GM12878 (cell line): ENCODE results near the gene GREB1. TPM values are rescaled to one million over a fixed set of nuclear protein-coding genes. Genes with fewer than 3 reads are reported as not detected.

Experiments used
- ATAC-seq: fragments of 200-7000 bp; cut with Tn5 transposase; 3 replicates; pipeline ENCODE4 v1.9.1; 2020; ENCODE audit warnings: mild to moderate bottlenecking, moderate library complexity
- BruUV-seq: library from RNA; stranded (reverse); fragments of 400-500 nt; replicated peaks from 2 replicates; lab custom pipeline; 2021; lab: Mats Ljungman, UMichigan
- CTCF ChIA-PET: fragments of 300-600 bp; sonication (Branson Sonifier 250); formaldehyde crosslinking; extraction: SDS; loops from one replicate; lab custom pipeline; 2021; ENCODE audit warnings: inconsistent platforms; lab: Yijun Ruan, JAX
- POLR2A ChIA-PET: fragments of 350-600 bp; formaldehyde crosslinking; extraction: SDS; loops from one replicate; lab custom pipeline; 2021; ENCODE audit warnings: inconsistent platforms; lab: Charles Lee
- RAD21 ChIA-PET: fragments of 300-600 bp; sonication (Branson Sonifier 250); formaldehyde crosslinking; loops from one replicate; lab custom pipeline; 2023; ENCODE audit warnings: antibody characterized with exemption; ENCODE audit not compliant: unreplicated experiment; lab: Charles Lee
- SMC1A ChIA-PET: fragments of 300-600 bp; sonication (Branson Sonifier 250); formaldehyde crosslinking; loops from one replicate; lab custom pipeline; 2023; ENCODE audit not compliant: unreplicated experiment, uncharacterized antibody; lab: Charles Lee
- DNase-seq: peaks from one replicate; pipeline ENCODE4 v3.0.0-alpha.2; 2011; ENCODE audit warnings: low read depth, low spot score
- FAIRE-seq: peaks from 3 replicates; lab custom pipeline; 2011; peaks lifted over from hg19 to GRCh38; lab: Jason Lieb, UNC
- H2AFZ ChIP-seq: 2 replicates; pipeline ENCODE4 v1.6.0; 2011; ENCODE audit warnings: low read depth, low read length, control low read depth; ENCODE audit not compliant: control insufficient read depth
- H3K27ac ChIP-seq: 2 replicates; pipeline ENCODE4 v1.5.1; 2011; ENCODE audit warnings: control low read depth; ENCODE audit not compliant: control insufficient read depth, insufficient read depth
- H3K27me3 ChIP-seq, 2 experiments: replicated peaks in 1 of 2; 2 replicates each; pipeline versions ENCODE4 v1.6.0 to v1.6.1; 2011; ENCODE audit warnings: low read length in 1 of 2; ENCODE audit not compliant: control insufficient read depth in 2 of 2, insufficient read depth in 2 of 2
- H3K36me3 ChIP-seq, 2 experiments: 2 replicates each; pipeline ENCODE4 v1.5.1; 2011; ENCODE audit warnings: low read length in 1 of 2; ENCODE audit not compliant: control insufficient read depth in 2 of 2, insufficient read depth in 2 of 2
- H3K4me1 ChIP-seq: 2 replicates; pipeline ENCODE4 v1.6.1; 2011; ENCODE audit warnings: mild to moderate bottlenecking, low read length, moderate library complexity, mixed read lengths; ENCODE audit not compliant: control insufficient read depth, insufficient read depth
- H3K4me2 ChIP-seq: 2 replicates; pipeline ENCODE4 v1.6.0; 2011; ENCODE audit warnings: control low read depth; ENCODE audit not compliant: control insufficient read depth, insufficient read depth
- H3K4me3 ChIP-seq: fragments of 200-600 bp; sonication (generic); 2 replicates; pipeline ENCODE4 v1.5.1; 2016
- H3K79me2 ChIP-seq: 2 replicates; pipeline ENCODE4 v1.6.0; 2011; ENCODE audit warnings: low read length; ENCODE audit not compliant: control insufficient read depth, insufficient read depth
- H3K9ac ChIP-seq: 2 replicates; pipeline ENCODE4 v1.8.0; 2011; ENCODE audit warnings: low read length, control low read depth, mixed read lengths; ENCODE audit not compliant: control insufficient read depth, insufficient read depth
- H3K9me3 ChIP-seq: replicated peaks from 3 replicates; pipeline ENCODE4 v1.5.1; 2011; ENCODE audit warnings: mild to moderate bottlenecking, low read length; ENCODE audit not compliant: control insufficient read depth, insufficient read depth
- H4K20me1 ChIP-seq: 2 replicates; pipeline ENCODE4 v1.6.0; 2011; ENCODE audit not compliant: control insufficient read depth, insufficient read depth
- BACH1 ChIP-seq: fragments of 450-650 bp; IDR thresholded peaks from 2 replicates; pipeline ENCODE4 v1.6.1; 2017; ENCODE audit warnings: mild to moderate bottlenecking, borderline replicate concordance
- EGR1 ChIP-seq, 2 experiments: IDR thresholded peaks; 1 replicate in 1 of 2; 2 replicates in 1 of 2; pipeline ENCODE4 v1.6.1; 2011 to 2012; ENCODE audit warnings: low read depth in 2 of 2, low read length in 2 of 2, borderline replicate concordance in 1 of 2, mild to moderate bottlenecking in 1 of 2, moderate library complexity in 1 of 2
- HDGF ChIP-seq: fragments of 450-650 bp; IDR thresholded peaks from 2 replicates; pipeline ENCODE4 v1.6.1; 2016; ENCODE audit warnings: antibody characterized with exemption
- HSF1 ChIP-seq: fragments of 150-350 bp; IDR thresholded peaks from 2 replicates; pipeline ENCODE4 v1.6.1; 2014; ENCODE audit warnings: mild to moderate bottlenecking, low read depth, low read length
- KDM1A ChIP-seq: fragments of 200-600 bp; sonication (generic); IDR thresholded peaks from 2 replicates; pipeline ENCODE4 v1.6.1; 2016; ENCODE audit warnings: borderline replicate concordance
- LARP7 ChIP-seq: fragments of 450-650 bp; IDR thresholded peaks from 2 replicates; pipeline ENCODE4 v1.6.1; 2017; ENCODE audit warnings: mild to moderate bottlenecking
- MAX ChIP-seq: IDR thresholded peaks from 2 replicates; pipeline ENCODE4 v1.6.1; 2012; ENCODE audit warnings: low read depth, low read length, improper control_type of control experiment
- NFYB ChIP-seq: IDR thresholded peaks from 2 replicates; pipeline ENCODE4 v1.6.1; 2011; ENCODE audit warnings: low read depth, mild to moderate bottlenecking, low read length, improper control_type of control experiment, moderate library complexity; ENCODE audit not compliant: insufficient read depth
- POLR2AphosphoS2 ChIP-seq: IDR thresholded peaks from 2 replicates; pipeline ENCODE4 v1.6.1; 2011; ENCODE audit warnings: low read depth, mild to moderate bottlenecking, low read length, improper control_type of control experiment, moderate library complexity
- POU2F2 ChIP-seq: IDR thresholded peaks from 3 replicates; pipeline ENCODE4 v1.6.1; 2011; ENCODE audit warnings: low read depth, mild to moderate bottlenecking, low read length, borderline replicate concordance
- RBBP5 ChIP-seq: fragments of 200-600 bp; sonication (generic); conservative IDR thresholded peaks from 2 replicates; pipeline ENCODE4 v1.6.1; 2016
- SP1 ChIP-seq: IDR thresholded peaks from one replicate; pipeline ENCODE4 v1.6.1; 2011; ENCODE audit warnings: low read depth, low read length
- WGBS: methylation state at CpG from one replicate; pipeline ENCODE4 v1.1.6; 2016; ENCODE audit warnings: low lambda C conversion rate; ENCODE audit not compliant: insufficient replicate concordance, insufficient coverage; ENCODE audit errors: missing lambda C conversion rate; 5-methylcytosine and 5-hydroxymethylcytosine counted together
- in situ Hi-C: fragments of 300-500 bp; cut with MboI; formaldehyde crosslinking; loops from 9 replicates; pipeline ENCODE4 v1.14.3; 2018; ENCODE audit warnings: mixed read lengths
- intact Hi-C: fragments of 100-400 bp; cut with micrococcal nuclease; formaldehyde crosslinking; loops from one replicate; pipeline ENCODE4 v1.14.2; 2022; ENCODE audit not compliant: unreplicated experiment
- polyA plus RNA-seq, 11 experiments: library from polyadenylated mRNA; depleted of rRNA in 4 of 11; unstranded in 6 of 11; stranded (reverse) in 5 of 11; fragments of >200 nt; fragmentation: Nextera tagmentation in 4 of 11; fragmentation: Illumina TruSeq in 1 of 11; extraction: Ambion mirVana in 4 of 11; extraction: Trizol in 1 of 11; gene quantifications; 1 replicate in 1 of 11; 2 replicates in 10 of 11; pipeline versions ENCODE4 v1.2.1 to v1.2.3, GENCODE V29; 2011 to 2016; ENCODE audit warnings: inconsistent platforms in 2 of 11, missing spikeins in 2 of 11, low read depth in 1 of 11
- total RNA-seq, 4 experiments: library from RNA; depleted of rRNA in 3 of 4; stranded (reverse); fragments of >200 nt in 3 of 4; fragmentation: Illumina TruSeq in 1 of 4; extraction: Trizol in 1 of 4; gene quantifications; 2 replicates each; pipeline versions ENCODE4 v1.2.1 to v1.2.3, GENCODE V29; 2013 to 2021

GREB1 gene
- total and polyA plus RNA-seq, 10 of the 15 experiments (the other 5 are each of a cell fraction or from before 2014, with no cell fraction given): 0.09 to 2.1 (median 0.37) TPM; not detected in 1

GRCh38 chr2:11541693-11542274 is 7.9 kb downstream of the GREB1 start:
- intact Hi-C loops: no loop called here
- no TSS peak for BruUV-seq
- Histone ChIP-seq H3K27ac (no peak overlapping the region), H3K4me2 (peak overlapping the region; percentile 23; the same call in 1 of the 2 replicates), H3K27me3 (no peaks in the 10 kb centered on the region), H3K9ac (no peak overlapping the region), H4K20me1 (no peaks in the 10 kb centered on the region), H3K36me3 (no peaks in the 10 kb centered on the region), H3K9me3 (no peaks in the 10 kb centered on the region), H3K4me1 (no peaks in the 10 kb centered on the region; the same call in 1 of the 2 replicates), H3K4me3 (no peak overlapping the region), H2AFZ (no peak overlapping the region), H3K79me2 (no peaks in the 10 kb centered on the region)
- FAIRE-seq (no peak), DNase-seq (no peak), ATAC-seq (0 out of 3 replicates have a peak, but pooled peaks have one; percentile 21)
- in situ Hi-C loops: no loop called here
- POLR2A ChIA-PET: no interaction called here
- RAD21 ChIA-PET: no interaction called here
- WGBS: 21% methylated on average over 8 of the region's 8 CpGs
- no peak for TF ChIP-seq EGR1 (IDR thresholded peaks at IDR 0.05; ENCODE audit: borderline replicate concordance in 1 of 2, low read depth in 2 of 2, low read length in 2 of 2)
- SMC1A ChIA-PET: no interaction called here
- CTCF ChIA-PET: no interaction called here

GRCh38 chr2:11542275-11542819 is 8.5 kb downstream of the GREB1 start:
- 36% methylated on average over 11 of the region's 11 CpGs for WGBS
- TF ChIP-seq SP1 (no peak), HDGF (no peak), HSF1 (no peak), NFYB (no peak), BACH1 (no peak), RBBP5 (no peak), MAX (no peak), POLR2AphosphoS2 (no peak), LARP7 (no peak), POU2F2 (no peak), KDM1A (no peak)
- FAIRE-seq: no peak
- H3K27me3 ChIP-seq: no peaks in the 10 kb centered on the region
- no TSS peak for BruUV-seq
- no peaks in the 10 kb centered on the region for H3K79me2 ChIP-seq
- RAD21 ChIA-PET: no interaction called here
- SMC1A ChIA-PET: no interaction called here
- in situ Hi-C loops (no loop called here), intact Hi-C loops (no loop called here)
- no peak overlapping the region for H3K27ac ChIP-seq
- no peaks in the 10 kb centered on the region for H4K20me1 ChIP-seq
- no peaks in the 10 kb centered on the region for H3K36me3 ChIP-seq
- POLR2A ChIA-PET: no interaction called here
- peak overlapping the region; percentile 23; the same call in 1 of the 2 replicates for H3K4me2 ChIP-seq
- CTCF ChIA-PET: no interaction called here
- H3K4me3 ChIP-seq: no peak overlapping the region
- no peak for ATAC-seq
- no peak overlapping the region for H3K9ac ChIP-seq
- DNase-seq: no peak
- no peaks in the 10 kb centered on the region for H3K9me3 ChIP-seq
- no peaks in the 10 kb centered on the region; the same call in 1 of the 2 replicates for H3K4me1 ChIP-seq
- no peak overlapping the region for H2AFZ ChIP-seq
